ENCODE results near the gene KAT8.

KAT8 gene

DNA sequence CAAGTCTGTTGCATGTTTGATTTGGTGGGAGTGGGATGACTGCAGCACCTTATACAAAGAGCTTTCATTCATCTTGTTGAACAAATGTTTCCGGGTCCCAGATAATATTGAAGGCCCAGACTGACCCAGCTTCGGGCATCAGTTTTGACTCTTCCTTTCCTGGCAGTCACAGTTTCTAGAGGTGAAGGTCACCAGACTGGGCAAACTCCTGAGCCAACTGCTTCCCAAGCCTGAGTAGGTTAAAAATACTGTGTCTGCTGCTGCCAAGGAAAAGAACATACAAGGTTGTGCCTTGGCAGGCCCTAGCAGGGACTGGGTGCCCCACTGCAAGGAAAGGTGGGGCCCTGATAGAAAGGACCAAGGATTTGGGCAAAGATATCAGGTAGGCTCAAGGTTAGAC is 4.8 kb upstream of the KAT8 start:
- in situ Hi-C loops (cut with MboI; ENCODE audit: low pct_unique_long_range_greater_than_20kb, low sequenced_read_pairs, unreplicated experiment), result no loop called here
- DNase-seq (ENCODE audit: low spot score), result no peak
- TF ChIP-seq, protein P1, sequence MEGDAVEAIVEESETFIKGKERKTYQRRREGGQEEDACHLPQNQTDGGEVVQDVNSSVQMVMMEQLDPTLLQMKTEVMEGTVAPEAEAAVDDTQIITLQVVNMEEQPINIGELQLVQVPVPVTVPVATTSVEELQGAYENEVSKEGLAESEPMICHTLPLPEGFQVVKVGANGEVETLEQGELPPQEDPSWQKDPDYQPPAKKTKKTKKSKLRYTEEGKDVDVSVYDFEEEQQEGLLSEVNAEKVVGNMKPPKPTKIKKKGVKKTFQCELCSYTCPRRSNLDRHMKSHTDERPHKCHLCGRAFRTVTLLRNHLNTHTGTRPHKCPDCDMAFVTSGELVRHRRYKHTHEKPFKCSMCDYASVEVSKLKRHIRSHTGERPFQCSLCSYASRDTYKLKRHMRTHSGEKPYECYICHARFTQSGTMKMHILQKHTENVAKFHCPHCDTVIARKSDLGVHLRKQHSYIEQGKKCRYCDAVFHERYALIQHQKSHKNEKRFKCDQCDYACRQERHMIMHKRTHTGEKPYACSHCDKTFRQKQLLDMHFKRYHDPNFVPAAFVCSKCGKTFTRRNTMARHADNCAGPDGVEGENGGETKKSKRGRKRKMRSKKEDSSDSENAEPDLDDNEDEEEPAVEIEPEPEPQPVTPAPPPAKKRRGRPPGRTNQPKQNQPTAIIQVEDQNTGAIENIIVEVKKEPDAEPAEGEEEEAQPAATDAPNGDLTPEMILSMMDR (IDR thresholded peaks at IDR 0.05; ENCODE audit: extremely low read depth, insufficient read depth, missing control alignments), result no peak

DNA sequence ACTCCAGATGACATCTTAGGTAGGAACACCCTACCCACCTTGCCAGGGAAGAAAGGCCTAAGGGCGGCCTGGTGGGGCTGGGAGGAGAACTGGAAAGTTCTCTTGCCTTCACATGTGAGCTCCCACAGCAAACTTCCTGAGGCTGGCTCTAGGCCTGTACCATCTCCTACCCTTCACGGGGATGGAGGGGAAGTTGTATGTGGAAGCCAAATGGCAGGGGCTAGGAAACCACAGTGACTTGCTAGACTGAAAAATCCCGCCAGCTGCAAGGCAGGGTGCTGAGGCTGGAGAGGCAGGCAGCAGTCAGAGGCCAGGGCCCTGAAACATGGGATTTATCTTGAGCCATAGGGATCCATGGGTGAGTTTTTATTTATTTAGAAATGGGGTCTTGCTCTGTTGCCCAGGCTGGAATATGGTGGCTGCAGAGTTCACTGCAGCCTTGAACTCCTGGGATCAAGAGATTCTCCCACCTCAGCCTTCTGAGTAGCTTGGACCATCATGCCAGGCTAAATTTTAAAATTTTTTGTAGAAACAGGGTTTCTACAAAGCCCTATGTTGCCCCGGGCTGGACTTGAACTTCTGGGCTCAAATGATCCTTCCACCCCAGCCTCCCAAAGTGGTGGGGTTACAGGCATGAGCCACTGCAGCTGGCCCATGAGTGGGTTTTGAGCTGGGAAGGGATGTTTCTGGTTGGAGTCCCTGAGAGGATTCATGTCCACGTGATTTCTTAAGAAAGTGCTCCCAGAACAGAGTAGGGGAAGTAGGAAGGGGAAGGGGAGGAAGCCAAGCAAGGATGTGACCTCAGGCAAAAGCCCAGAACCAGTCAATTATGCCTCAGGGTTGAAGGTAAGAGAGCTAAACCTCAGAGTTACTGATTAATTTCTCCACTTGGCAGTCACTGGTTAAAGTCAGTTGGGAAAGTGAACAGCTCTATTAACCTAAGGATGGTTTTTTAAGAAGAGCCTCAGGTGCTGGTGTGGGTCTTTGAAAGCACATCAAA is 4.0 kb upstream of the KAT8 start:
- no peak for DNase-seq (ENCODE audit: low spot score)
- TF ChIP-seq, protein P1 (IDR thresholded peaks at IDR 0.05; ENCODE audit: extremely low read depth, insufficient read depth, missing control alignments), result no peak
- in situ Hi-C loops (cut with MboI; ENCODE audit: low pct_unique_long_range_greater_than_20kb, low sequenced_read_pairs, unreplicated experiment), result no loop called here

- DNase-seq (ENCODE audit: low spot score), result no peak
- in situ Hi-C loops (cut with MboI; ENCODE audit: low pct_unique_long_range_greater_than_20kb, low sequenced_read_pairs, unreplicated experiment), result no loop called here
- TF ChIP-seq, protein P1 (IDR thresholded peaks at IDR 0.05; ENCODE audit: extremely low read depth, insufficient read depth, missing control alignments), result no peak
Observed at GRCh38 chr16:31114468-31114867, 3.0 kb upstream of the KAT8 start.

DNA sequence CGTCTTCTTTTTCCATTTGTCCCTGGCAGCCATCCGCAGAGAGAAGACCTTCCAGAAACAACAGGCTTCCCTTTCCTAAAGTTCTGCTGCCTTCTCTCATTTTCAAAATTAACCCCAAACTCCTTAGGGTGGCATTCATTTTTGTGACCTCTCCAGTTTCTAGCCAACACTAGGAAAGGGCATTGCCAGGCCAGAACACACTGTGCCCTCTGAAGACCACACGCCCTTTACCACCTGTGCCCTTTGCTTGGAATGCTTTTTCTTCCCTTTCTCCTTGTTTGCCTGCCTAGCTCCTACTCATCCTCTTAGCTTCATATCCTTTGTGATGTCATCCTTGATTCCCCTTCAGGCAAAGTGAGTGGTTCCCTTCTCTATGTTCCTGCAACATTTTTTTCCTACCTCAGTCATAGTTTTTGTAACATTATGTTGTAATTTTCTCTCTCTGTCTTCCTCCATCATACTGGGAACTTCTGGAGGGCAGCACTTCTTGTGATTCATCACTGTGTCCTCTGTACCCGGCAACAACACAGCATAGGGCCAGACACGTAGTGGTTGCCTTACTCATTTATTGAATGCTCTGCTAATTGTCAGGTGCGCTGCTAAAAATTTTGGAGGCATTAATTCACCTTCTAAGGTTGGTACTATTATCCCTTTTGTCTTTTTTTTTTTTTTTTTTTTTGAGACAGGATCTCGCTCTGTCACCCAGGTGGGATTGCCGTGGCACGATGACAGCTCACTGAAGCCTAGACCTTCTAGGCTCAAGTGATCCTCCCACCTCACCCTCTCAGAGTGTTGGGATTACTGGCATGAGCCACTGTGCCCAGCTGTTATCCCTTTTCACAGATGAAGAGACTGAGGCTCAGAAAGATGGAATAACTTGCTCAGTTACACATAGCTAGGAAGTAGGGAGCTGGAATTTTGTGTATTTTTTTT is 1.0 kb downstream of the KAT8 start:
- DNase-seq (ENCODE audit: low spot score), result no peak
- in situ Hi-C loops (cut with MboI; ENCODE audit: low pct_unique_long_range_greater_than_20kb, low sequenced_read_pairs, unreplicated experiment), result no loop called here
- TF ChIP-seq, protein P1 (IDR thresholded peaks at IDR 0.05; ENCODE audit: extremely low read depth, insufficient read depth, missing control alignments), result no peak

GRCh38 chr16:31120129-31120528 is 2.7 kb downstream of the KAT8 start:
- in situ Hi-C loops (cut with MboI; ENCODE audit: low pct_unique_long_range_greater_than_20kb, low sequenced_read_pairs, unreplicated experiment), result no loop called here
- no peak for DNase-seq (ENCODE audit: low spot score)
- TF ChIP-seq, protein P1 (IDR thresholded peaks at IDR 0.05; ENCODE audit: extremely low read depth, insufficient read depth, missing control alignments), result no peak

GRCh38 chr16:31125844-31126243 is 8.4 kb downstream of the KAT8 start:
- TF ChIP-seq, protein P1 (IDR thresholded peaks at IDR 0.05; ENCODE audit: extremely low read depth, insufficient read depth, missing control alignments), result no peak
- DNase-seq (ENCODE audit: low spot score), result no peak
- in situ Hi-C loops (cut with MboI; ENCODE audit: low pct_unique_long_range_greater_than_20kb, low sequenced_read_pairs, unreplicated experiment), result no loop called here

Data from GM13977 (cell line).